Measurements from ENCODE around the gene STOML1. TPM values are rescaled to one million over a fixed set of nuclear protein-coding genes. Genes with fewer than 3 reads are reported as not detected.
A peak's percentile ranks its signal among the peaks of the same experiment; 100 is the strongest.

Gene STOML1
- total RNA-seq, 1 donor from 2014 or later = 17.1 TPM

GRCh38 chr15:73957785-73958184 lies 34.3 kb downstream of the STOML1 start:
- no peak for DNase-seq (ENCODE audit: extremely low spot score, unreplicated experiment)
- Mint-ChIP-seq H3K9me3 (ENCODE audit: unreplicated experiment) (no peaks in the 10 kb centered on the region), H3K4me3 (ENCODE audit: unreplicated experiment) (no peak overlapping the region), H3K27me3 (ENCODE audit: unreplicated experiment) (no peaks in the 10 kb centered on the region), H3K4me1 (ENCODE audit: unreplicated experiment) (peaks cover 53% of the 10 kb centered on the region), H3K36me3 (ENCODE audit: unreplicated experiment) (peaks cover 4% of the 10 kb centered on the region), H3K27ac (ENCODE audit: unreplicated experiment) (peak overlapping the region; percentile 17)
- no peak for TF ChIP-seq CTCF (IDR thresholded peaks at IDR 0.05)

- peaks cover 8% of the 10 kb centered on the region for H3K36me3 Mint-ChIP-seq (ENCODE audit: unreplicated experiment)
- peaks cover 57% of the 10 kb centered on the region for H3K4me1 Mint-ChIP-seq (ENCODE audit: unreplicated experiment)
- H3K27ac Mint-ChIP-seq (ENCODE audit: unreplicated experiment) = peak overlapping the region; percentile 17
- H3K4me3 Mint-ChIP-seq (ENCODE audit: unreplicated experiment) = no peak overlapping the region
- no peaks in the 10 kb centered on the region for H3K9me3 Mint-ChIP-seq (ENCODE audit: unreplicated experiment)
- H3K27me3 Mint-ChIP-seq (ENCODE audit: unreplicated experiment) = no peaks in the 10 kb centered on the region
- no peak for TF ChIP-seq CTCF (IDR thresholded peaks at IDR 0.05)
- DNase-seq (ENCODE audit: extremely low spot score, unreplicated experiment) = no peak
Observed at GRCh38 chr15:73957276-73957675, 34.8 kb downstream of the STOML1 start.

- Mint-ChIP-seq H3K4me1 (ENCODE audit: unreplicated experiment) (peaks cover 62% of the 10 kb centered on the region), H3K9me3 (ENCODE audit: unreplicated experiment) (no peaks in the 10 kb centered on the region), H3K4me3 (ENCODE audit: unreplicated experiment) (no peak overlapping the region), H3K27me3 (ENCODE audit: unreplicated experiment) (no peaks in the 10 kb centered on the region), H3K36me3 (ENCODE audit: unreplicated experiment) (peaks cover 8% of the 10 kb centered on the region), H3K27ac (ENCODE audit: unreplicated experiment) (peak overlapping the region; percentile 66)
- TF ChIP-seq CTCF (IDR thresholded peaks at IDR 0.05) = no peak
- DNase-seq (ENCODE audit: extremely low spot score, unreplicated experiment) = no peak
Observed at GRCh38 chr15:73956743-73957135, 35.4 kb downstream of the STOML1 start.

- H3K4me1 Mint-ChIP-seq (ENCODE audit: unreplicated experiment) = peaks cover 69% of the 10 kb centered on the region
- TF ChIP-seq CTCF (IDR thresholded peaks at IDR 0.05) = no peak
- DNase-seq (ENCODE audit: extremely low spot score, unreplicated experiment) = no peak
- H3K36me3 Mint-ChIP-seq (ENCODE audit: unreplicated experiment) = peaks cover 8% of the 10 kb centered on the region
- H3K4me3 Mint-ChIP-seq (ENCODE audit: unreplicated experiment) = no peak overlapping the region
- no peaks in the 10 kb centered on the region for H3K9me3 Mint-ChIP-seq (ENCODE audit: unreplicated experiment)
- peak overlapping the region; percentile 66 for H3K27ac Mint-ChIP-seq (ENCODE audit: unreplicated experiment)
- H3K27me3 Mint-ChIP-seq (ENCODE audit: unreplicated experiment) = no peaks in the 10 kb centered on the region
Observed at GRCh38 chr15:73955861-73956742, 36.0 kb downstream of the STOML1 start.

GRCh38 chr15:73955326-73955725 lies 36.8 kb downstream of the STOML1 start:
- Mint-ChIP-seq H3K36me3 (ENCODE audit: unreplicated experiment) (peaks cover 8% of the 10 kb centered on the region), H3K9me3 (ENCODE audit: unreplicated experiment) (no peaks in the 10 kb centered on the region)
- DNase-seq (ENCODE audit: extremely low spot score, unreplicated experiment) = no peak

More at GRCh38 chr15:73955326-73955725, 36.8 kb downstream of the STOML1 start:
- Mint-ChIP-seq H3K4me3 (ENCODE audit: unreplicated experiment) (no peak overlapping the region), H3K4me1 (ENCODE audit: unreplicated experiment) (peaks cover 77% of the 10 kb centered on the region), H3K27ac (ENCODE audit: unreplicated experiment) (peak overlapping the region; percentile 38), H3K27me3 (ENCODE audit: unreplicated experiment) (no peaks in the 10 kb centered on the region)
- no peak for TF ChIP-seq CTCF (IDR thresholded peaks at IDR 0.05)

All from osteocyte (in vitro differentiated cells).